Measurements from ENCODE around the gene PIM3.

DNA sequence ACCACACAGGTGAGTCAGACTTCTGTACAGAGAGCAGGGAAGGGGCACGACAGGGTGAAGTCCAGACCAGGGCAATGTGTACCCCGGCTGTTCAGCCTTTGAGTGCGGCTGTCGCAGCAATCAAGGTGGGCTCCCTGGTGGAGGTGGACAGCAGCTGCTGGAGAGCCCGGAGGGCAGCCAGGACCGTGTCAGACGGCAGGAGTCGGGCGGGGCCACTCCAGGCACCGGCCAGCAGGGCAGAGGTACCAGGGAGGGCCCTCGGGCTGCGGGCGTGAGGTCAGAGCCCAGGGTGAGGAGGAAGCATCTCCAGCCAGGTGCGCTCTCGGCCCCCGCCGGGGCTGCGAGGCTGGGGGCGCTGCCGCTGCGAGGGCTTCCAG, 802 bp upstream of the PIM3 start:
- TF ChIP-seq, protein P1, sequence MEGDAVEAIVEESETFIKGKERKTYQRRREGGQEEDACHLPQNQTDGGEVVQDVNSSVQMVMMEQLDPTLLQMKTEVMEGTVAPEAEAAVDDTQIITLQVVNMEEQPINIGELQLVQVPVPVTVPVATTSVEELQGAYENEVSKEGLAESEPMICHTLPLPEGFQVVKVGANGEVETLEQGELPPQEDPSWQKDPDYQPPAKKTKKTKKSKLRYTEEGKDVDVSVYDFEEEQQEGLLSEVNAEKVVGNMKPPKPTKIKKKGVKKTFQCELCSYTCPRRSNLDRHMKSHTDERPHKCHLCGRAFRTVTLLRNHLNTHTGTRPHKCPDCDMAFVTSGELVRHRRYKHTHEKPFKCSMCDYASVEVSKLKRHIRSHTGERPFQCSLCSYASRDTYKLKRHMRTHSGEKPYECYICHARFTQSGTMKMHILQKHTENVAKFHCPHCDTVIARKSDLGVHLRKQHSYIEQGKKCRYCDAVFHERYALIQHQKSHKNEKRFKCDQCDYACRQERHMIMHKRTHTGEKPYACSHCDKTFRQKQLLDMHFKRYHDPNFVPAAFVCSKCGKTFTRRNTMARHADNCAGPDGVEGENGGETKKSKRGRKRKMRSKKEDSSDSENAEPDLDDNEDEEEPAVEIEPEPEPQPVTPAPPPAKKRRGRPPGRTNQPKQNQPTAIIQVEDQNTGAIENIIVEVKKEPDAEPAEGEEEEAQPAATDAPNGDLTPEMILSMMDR (IDR thresholded peaks at IDR 0.05), result no peak
- no peak for TF ChIP-seq POLR2AphosphoS5 (IDR thresholded peaks at IDR 0.05; ENCODE audit: low read depth, low read length)
- TF ChIP-seq, protein P2, sequence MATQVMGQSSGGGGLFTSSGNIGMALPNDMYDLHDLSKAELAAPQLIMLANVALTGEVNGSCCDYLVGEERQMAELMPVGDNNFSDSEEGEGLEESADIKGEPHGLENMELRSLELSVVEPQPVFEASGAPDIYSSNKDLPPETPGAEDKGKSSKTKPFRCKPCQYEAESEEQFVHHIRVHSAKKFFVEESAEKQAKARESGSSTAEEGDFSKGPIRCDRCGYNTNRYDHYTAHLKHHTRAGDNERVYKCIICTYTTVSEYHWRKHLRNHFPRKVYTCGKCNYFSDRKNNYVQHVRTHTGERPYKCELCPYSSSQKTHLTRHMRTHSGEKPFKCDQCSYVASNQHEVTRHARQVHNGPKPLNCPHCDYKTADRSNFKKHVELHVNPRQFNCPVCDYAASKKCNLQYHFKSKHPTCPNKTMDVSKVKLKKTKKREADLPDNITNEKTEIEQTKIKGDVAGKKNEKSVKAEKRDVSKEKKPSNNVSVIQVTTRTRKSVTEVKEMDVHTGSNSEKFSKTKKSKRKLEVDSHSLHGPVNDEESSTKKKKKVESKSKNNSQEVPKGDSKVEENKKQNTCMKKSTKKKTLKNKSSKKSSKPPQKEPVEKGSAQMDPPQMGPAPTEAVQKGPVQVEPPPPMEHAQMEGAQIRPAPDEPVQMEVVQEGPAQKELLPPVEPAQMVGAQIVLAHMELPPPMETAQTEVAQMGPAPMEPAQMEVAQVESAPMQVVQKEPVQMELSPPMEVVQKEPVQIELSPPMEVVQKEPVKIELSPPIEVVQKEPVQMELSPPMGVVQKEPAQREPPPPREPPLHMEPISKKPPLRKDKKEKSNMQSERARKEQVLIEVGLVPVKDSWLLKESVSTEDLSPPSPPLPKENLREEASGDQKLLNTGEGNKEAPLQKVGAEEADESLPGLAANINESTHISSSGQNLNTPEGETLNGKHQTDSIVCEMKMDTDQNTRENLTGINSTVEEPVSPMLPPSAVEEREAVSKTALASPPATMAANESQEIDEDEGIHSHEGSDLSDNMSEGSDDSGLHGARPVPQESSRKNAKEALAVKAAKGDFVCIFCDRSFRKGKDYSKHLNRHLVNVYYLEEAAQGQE (IDR thresholded peaks at IDR 0.05; ENCODE audit: insufficient read depth in 1 of 2, low read depth in 2 of 2, low read length in 1 of 2), result no peak
- TF ChIP-seq SIN3A (IDR thresholded peaks at IDR 0.05; ENCODE audit: borderline replicate concordance, insufficient read depth, low read depth, low read length), result no peak
- no peak for TF ChIP-seq TCF7L2 (IDR thresholded peaks at IDR 0.05; ENCODE audit: low read depth, low read length)
